Ascending aorta (tissue), 2 donors: Measurements from ENCODE around the gene DAGLB. TPM values are rescaled to one million over a fixed set of nuclear protein-coding genes. Genes with fewer than 3 reads are reported as not detected.

Experiments used
- DNase-seq, 2 donors: peaks; one replicate each; pipeline ENCODE4 v3.0.0-alpha.2; 2019; ENCODE audit warnings: low spot score in 2 of 2
- H3K27ac ChIP-seq, 2 donors: fragments of 200-600 bp; sonication (generic); one replicate each; pipeline ENCODE4 v1.5.1; 2016 to 2017; ENCODE audit warnings: mild to moderate bottlenecking in 1 of 2
- H3K27me3 ChIP-seq: fragments of 200-600 bp; sonication (generic); one replicate; pipeline ENCODE4 v1.5.1; 2017
- H3K36me3 ChIP-seq, 2 donors: fragments of 200-600 bp; sonication (generic); one replicate each; pipeline ENCODE4 v1.5.1; 2016
- H3K4me1 ChIP-seq, 2 donors: fragments of 200-600 bp; sonication (generic); one replicate each; pipeline ENCODE4 v1.5.1; 2016 to 2017; ENCODE audit warnings: mild to moderate bottlenecking in 1 of 2
- H3K4me3 ChIP-seq, 2 donors: fragments of 200-600 bp; sonication (generic); one replicate each; pipeline ENCODE4 v1.5.1; 2016 to 2017; ENCODE audit warnings: mild to moderate bottlenecking in 1 of 2
- H3K9me3 ChIP-seq, 2 donors: fragments of 200-600 bp; sonication (generic); one replicate each; pipeline ENCODE4 v1.5.1; 2016
- intact Hi-C: fragments of 100-400 bp; cut with DNase I; formaldehyde crosslinking; loops from one replicate; pipeline ENCODE4 v1.15.1; 2023
- total RNA-seq: library from RNA; depleted of rRNA; stranded (reverse); fragments of >200 nt; gene quantifications from one replicate; pipeline ENCODE4 v1.1.0, GENCODE V29; 2016
- TF ChIP-seq, protein P1 (sequence below), 3 experiments: fragments of 200-600 bp in 2 of 3; fragments of 450-650 bp in 1 of 3; sonication (generic) in 2 of 3; IDR thresholded peaks; one replicate each; pipeline ENCODE4 v1.5.1; 2016 to 2019; ENCODE audit warnings: antibody characterized with exemption in 3 of 3, mild to moderate bottlenecking in 1 of 3, moderate library complexity in 1 of 3

The DAGLB gene
- total RNA-seq, 1 donor from 2014 or later, result 5.2 TPM

DNA sequence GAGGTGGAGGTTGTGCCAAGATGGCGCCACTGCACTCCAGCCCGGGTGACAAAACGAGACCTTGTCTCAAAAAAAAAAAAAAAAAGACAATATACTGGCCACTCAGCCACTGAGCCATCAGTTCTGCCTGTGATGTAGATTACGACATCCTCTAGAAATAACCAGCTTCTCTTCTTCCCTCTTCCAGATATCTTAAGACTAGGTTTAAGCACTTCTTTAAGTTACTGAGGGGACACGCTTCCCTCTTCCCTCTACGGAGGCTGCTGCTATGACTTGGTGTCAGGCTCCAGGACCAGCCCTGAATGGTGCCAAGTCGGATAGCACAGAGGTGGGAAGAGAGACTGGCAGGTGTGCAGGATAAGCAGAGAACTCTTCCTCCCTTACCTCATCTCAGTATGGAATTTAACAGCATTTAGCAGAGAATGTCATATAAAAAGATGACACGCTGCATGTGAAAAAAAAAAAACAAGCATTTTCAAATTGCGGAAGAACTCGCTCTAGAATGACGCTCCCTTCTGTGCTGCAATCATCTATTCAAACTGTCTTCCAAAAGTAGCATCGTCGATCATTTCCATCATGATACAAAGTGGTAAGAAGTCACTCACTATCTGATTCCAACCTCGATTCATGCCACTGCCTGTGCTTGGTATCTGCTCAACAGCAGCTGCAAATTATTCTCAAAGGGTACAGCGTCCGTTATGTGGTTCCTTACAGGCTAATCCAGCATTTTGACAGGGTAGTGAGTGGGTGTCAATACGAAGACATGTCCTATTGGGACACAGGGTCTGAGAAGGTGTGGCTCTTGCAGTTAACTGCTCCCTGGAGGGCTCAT lies 13.8 kb downstream of the DAGLB start:
- H3K27ac ChIP-seq, result no peak overlapping the region
- no peaks in the 10 kb centered on the region for H3K27me3 ChIP-seq
- TF ChIP-seq, protein P1, sequence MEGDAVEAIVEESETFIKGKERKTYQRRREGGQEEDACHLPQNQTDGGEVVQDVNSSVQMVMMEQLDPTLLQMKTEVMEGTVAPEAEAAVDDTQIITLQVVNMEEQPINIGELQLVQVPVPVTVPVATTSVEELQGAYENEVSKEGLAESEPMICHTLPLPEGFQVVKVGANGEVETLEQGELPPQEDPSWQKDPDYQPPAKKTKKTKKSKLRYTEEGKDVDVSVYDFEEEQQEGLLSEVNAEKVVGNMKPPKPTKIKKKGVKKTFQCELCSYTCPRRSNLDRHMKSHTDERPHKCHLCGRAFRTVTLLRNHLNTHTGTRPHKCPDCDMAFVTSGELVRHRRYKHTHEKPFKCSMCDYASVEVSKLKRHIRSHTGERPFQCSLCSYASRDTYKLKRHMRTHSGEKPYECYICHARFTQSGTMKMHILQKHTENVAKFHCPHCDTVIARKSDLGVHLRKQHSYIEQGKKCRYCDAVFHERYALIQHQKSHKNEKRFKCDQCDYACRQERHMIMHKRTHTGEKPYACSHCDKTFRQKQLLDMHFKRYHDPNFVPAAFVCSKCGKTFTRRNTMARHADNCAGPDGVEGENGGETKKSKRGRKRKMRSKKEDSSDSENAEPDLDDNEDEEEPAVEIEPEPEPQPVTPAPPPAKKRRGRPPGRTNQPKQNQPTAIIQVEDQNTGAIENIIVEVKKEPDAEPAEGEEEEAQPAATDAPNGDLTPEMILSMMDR (IDR thresholded peaks at IDR 0.05), result no peak
- H3K4me1 ChIP-seq, result peaks cover 0 to 4% of the 10 kb centered on the region in 2 donors
- H3K4me3 ChIP-seq, result no peak overlapping the region
- intact Hi-C loops, result loop anchor here (2.0 kb wide), 1 partner anchor 437 kb away; no protein-coding TSS in a partner anchor
- peaks cover 13 to 17% of the 10 kb centered on the region in 2 donors for H3K36me3 ChIP-seq
- no peak for DNase-seq
- H3K9me3 ChIP-seq, result no peaks in the 10 kb centered on the region

DNA sequence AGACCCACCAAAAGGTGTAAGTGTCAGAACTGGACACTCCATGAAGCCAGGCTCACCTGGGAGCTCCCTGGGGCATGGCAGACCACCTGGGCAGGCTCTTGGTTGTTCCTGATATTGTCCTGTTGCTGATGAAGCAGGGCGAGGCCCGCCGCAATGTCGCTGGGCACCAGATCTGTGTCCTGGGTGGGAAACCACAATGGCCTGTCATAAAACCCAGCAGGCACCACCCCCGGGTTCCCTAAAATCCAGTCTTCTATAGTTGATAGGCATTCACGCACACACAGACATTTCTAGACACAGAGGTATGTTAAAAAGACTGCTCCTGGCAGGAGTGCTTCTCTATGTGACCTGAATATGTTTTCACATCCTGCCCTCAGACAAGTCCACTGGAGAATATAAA lies 15.0 kb downstream of the DAGLB start:
- DNase-seq, result no peak
- Histone ChIP-seq H3K36me3 (peaks cover 17 to 29% of the 10 kb centered on the region in 2 donors), H3K4me1 (peaks cover 0 to 4% of the 10 kb centered on the region in 2 donors), H3K9me3 (no peaks in the 10 kb centered on the region), H3K27ac (no peak overlapping the region), H3K27me3 (no peaks in the 10 kb centered on the region), H3K4me3 (no peak overlapping the region)
- intact Hi-C loops, result no loop called here
- TF ChIP-seq, protein P1 (IDR thresholded peaks at IDR 0.05), result no peak

DNA sequence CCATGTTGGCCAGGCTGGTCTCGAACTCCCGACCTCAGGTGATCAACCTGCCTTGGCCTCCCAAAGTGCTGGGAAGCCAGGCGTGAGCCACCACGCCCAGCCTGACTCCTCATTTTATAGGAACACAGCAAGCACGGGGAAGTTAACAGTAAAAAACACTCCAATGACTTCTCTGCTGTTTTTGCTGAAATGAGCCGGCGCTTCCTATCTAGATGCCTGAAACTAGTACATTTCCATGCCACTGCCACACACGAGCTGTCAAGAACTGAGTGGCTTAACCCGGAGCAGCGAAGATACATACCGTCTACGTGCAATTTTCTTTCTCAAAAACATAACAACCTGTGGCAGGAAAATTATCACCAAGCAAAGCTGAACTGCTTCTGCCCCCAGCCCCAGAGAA lies 16.8 kb downstream of the DAGLB start:
- Histone ChIP-seq H3K27me3 (no peaks in the 10 kb centered on the region), H3K4me3 (no peak overlapping the region), H3K36me3 (peaks cover 35 to 42% of the 10 kb centered on the region in 2 donors), H3K4me1 (peaks cover 0 to 4% of the 10 kb centered on the region in 2 donors), H3K27ac (no peak overlapping the region), H3K9me3 (no peaks in the 10 kb centered on the region)
- intact Hi-C loops, result no loop called here
- DNase-seq, result no peak
- TF ChIP-seq, protein P1 (IDR thresholded peaks at IDR 0.05), result no peak

DNA sequence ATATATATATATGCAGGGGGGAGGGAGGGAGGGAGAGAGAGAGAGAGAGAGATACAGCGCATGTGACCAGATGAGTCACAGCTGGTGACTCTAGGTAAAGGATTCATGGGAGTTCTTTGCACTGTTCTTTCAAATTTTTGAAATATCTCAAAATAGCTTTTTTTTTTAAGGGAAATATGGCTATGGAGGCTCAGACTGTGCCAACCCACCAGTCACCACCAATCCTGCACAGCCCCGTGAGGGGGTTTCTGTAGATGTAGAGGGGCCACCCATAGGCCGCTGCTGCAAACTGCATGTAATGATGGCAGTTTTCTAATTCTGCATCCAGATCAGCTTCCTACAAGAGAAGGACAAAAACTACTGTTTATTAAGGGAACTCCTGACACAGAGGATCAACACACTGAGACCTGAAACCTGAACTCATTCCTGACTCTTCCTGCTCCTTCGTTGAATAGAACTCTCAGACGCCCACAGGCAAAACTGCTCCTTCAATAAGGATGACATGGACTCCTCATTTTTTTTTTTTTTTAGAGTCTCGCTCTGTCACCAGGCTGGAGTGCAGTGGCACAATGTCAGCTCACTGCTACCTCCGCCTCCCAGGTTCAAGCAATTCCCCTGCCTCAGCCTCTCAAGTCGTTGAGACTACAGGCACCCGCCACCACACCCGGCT lies 17.3 kb downstream of the DAGLB start:
- Histone ChIP-seq H3K36me3 (peaks cover 41 to 48% of the 10 kb centered on the region in 2 donors), H3K27me3 (no peaks in the 10 kb centered on the region), H3K9me3 (no peaks in the 10 kb centered on the region), H3K27ac (no peak overlapping the region), H3K4me3 (no peak overlapping the region), H3K4me1 (peaks cover 0 to 3% of the 10 kb centered on the region in 2 donors)
- TF ChIP-seq, protein P1 (IDR thresholded peaks at IDR 0.05), result no peak
- intact Hi-C loops, result no loop called here
- DNase-seq, result no peak

DNA sequence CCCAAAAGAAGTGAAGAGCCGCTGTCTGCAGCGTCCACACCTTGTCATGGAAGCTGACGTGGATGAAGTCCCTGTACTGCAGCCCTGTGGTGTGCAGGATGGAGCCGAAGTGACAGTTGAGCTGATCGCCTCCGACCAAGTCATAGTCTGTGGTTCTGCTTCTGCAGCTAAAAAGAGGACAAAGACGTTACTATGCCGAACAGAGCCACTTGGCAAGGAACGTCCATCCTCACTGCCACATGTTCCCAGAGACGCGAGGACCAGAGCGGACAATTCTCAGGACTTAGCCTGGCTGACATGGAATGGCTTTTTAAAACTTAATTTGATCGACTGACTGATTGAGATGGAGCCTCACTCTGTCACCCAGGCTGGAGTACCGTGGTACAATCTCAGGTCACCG lies 21.8 kb downstream of the DAGLB start:
- DNase-seq, result no peak
- peaks cover 47 to 58% of the 10 kb centered on the region in 2 donors for H3K36me3 ChIP-seq
- H3K4me3 ChIP-seq, result no peak overlapping the region
- no peaks in the 10 kb centered on the region for H3K9me3 ChIP-seq
- no peaks in the 10 kb centered on the region for H3K27me3 ChIP-seq
- no peak overlapping the region for H3K27ac ChIP-seq
- TF ChIP-seq, protein P1 (IDR thresholded peaks at IDR 0.05), result no peak
- intact Hi-C loops, result no loop called here
- no peaks in the 10 kb centered on the region for H3K4me1 ChIP-seq
